ENCODE results near the gene HOXB5. TPM values are rescaled to one million over a fixed set of nuclear protein-coding genes. Genes with fewer than 3 reads are reported as not detected.
A peak's percentile ranks its signal among the peaks of the same experiment; 100 is the strongest.

The HOXB5 gene
- total RNA-seq, 1 donor from 2014 or later, result not detected

GRCh38 chr17:48558831-48559121 lies 34.8 kb downstream of the HOXB5 start:
- Histone ChIP-seq H4K20me1 (ENCODE audit: low read depth) (peaks cover 94% of the 10 kb centered on the region), H3K9me3 (ENCODE audit: low read depth) (no peaks in the 10 kb centered on the region), H3K79me2 (ENCODE audit: low read depth) (no peaks in the 10 kb centered on the region), H3K4me3 (no peak overlapping the region), H3K4me2 (no peak overlapping the region), H3K4me1 (no peaks in the 10 kb centered on the region), H3K36me3 (no peaks in the 10 kb centered on the region), H3F3A (ENCODE audit: low read depth) (peaks cover 11% of the 10 kb centered on the region), H2AFZ (replicated peaks) (no peak overlapping the region), H3K27me3 (peaks cover 100% of the 10 kb centered on the region), H3K9ac (no peak overlapping the region), H3K27ac (no peak overlapping the region)
- Mint-ChIP-seq H3K4me3 (no peak overlapping the region), H3K9me3 (peaks cover 3% of the 10 kb centered on the region), H3K4me1 (no peaks in the 10 kb centered on the region), H3K27me3 (ENCODE audit: insufficient read depth, low read depth) (peaks cover 97% of the 10 kb centered on the region), H3K36me3 (no peaks in the 10 kb centered on the region), H3K27ac (no peak overlapping the region)
- no peak for DNase-seq (ENCODE audit: low spot score)
- TF ChIP-seq EZH2 (IDR thresholded peaks at IDR 0.05) (no peak), CTCF (IDR thresholded peaks at IDR 0.05) (no peak), EZH2phosphoT487 (IDR thresholded peaks at IDR 0.05) (no peak)

- no peak overlapping the region for H3K4me2 ChIP-seq
- H3K79me2 ChIP-seq (ENCODE audit: low read depth), result no peaks in the 10 kb centered on the region
- H3K36me3 ChIP-seq, result no peaks in the 10 kb centered on the region
- H3K4me1 ChIP-seq, result no peaks in the 10 kb centered on the region
- Mint-ChIP-seq H3K27me3 (ENCODE audit: insufficient read depth, low read depth) (peaks cover 97% of the 10 kb centered on the region), H3K36me3 (no peaks in the 10 kb centered on the region), H3K27ac (no peak overlapping the region), H3K4me3 (no peak overlapping the region), H3K4me1 (no peaks in the 10 kb centered on the region), H3K9me3 (peaks cover 3% of the 10 kb centered on the region)
- peaks cover 11% of the 10 kb centered on the region for H3F3A ChIP-seq (ENCODE audit: low read depth)
- no peak for DNase-seq (ENCODE audit: low spot score)
- no peaks in the 10 kb centered on the region for H3K9me3 ChIP-seq (ENCODE audit: low read depth)
- no peak overlapping the region for H3K9ac ChIP-seq
- no peak overlapping the region for H2AFZ ChIP-seq (replicated peaks)
- H3K27me3 ChIP-seq, result peaks cover 100% of the 10 kb centered on the region
- no peak overlapping the region for H3K4me3 ChIP-seq
- H3K27ac ChIP-seq, result no peak overlapping the region
- TF ChIP-seq CTCF (IDR thresholded peaks at IDR 0.05) (no peak), EZH2phosphoT487 (IDR thresholded peaks at IDR 0.05) (peak; percentile 39), EZH2 (IDR thresholded peaks at IDR 0.05) (peak; percentile 41)
- H4K20me1 ChIP-seq (ENCODE audit: low read depth), result peaks cover 94% of the 10 kb centered on the region
Measured at GRCh38 chr17:48558057-48558830, 35.3 kb downstream of the HOXB5 start.

GRCh38 chr17:48556576-48557401 lies 36.8 kb downstream of the HOXB5 start:
- Histone ChIP-seq H3K4me2 (no peak overlapping the region), H3K36me3 (no peaks in the 10 kb centered on the region)

More at GRCh38 chr17:48556576-48557401, 36.8 kb downstream of the HOXB5 start:
- Mint-ChIP-seq H3K36me3 (no peaks in the 10 kb centered on the region), H3K27ac (no peak overlapping the region), H3K9me3 (peaks cover 3% of the 10 kb centered on the region), H3K4me1 (no peaks in the 10 kb centered on the region), H3K27me3 (ENCODE audit: insufficient read depth, low read depth) (peaks cover 97% of the 10 kb centered on the region), H3K4me3 (no peak overlapping the region)
- Histone ChIP-seq H3K4me3 (no peak overlapping the region), H2AFZ (replicated peaks) (no peak overlapping the region), H4K20me1 (ENCODE audit: low read depth) (peaks cover 94% of the 10 kb centered on the region), H3K4me1 (no peaks in the 10 kb centered on the region), H3K9ac (no peak overlapping the region), H3K79me2 (ENCODE audit: low read depth) (no peaks in the 10 kb centered on the region), H3F3A (ENCODE audit: low read depth) (peaks cover 11% of the 10 kb centered on the region), H3K27ac (no peak overlapping the region), H3K27me3 (peaks cover 100% of the 10 kb centered on the region), H3K9me3 (ENCODE audit: low read depth) (no peaks in the 10 kb centered on the region)
- TF ChIP-seq CTCF (IDR thresholded peaks at IDR 0.05), result no peak
- TF ChIP-seq EZH2phosphoT487 (IDR thresholded peaks at IDR 0.05), result no peak
- TF ChIP-seq EZH2 (IDR thresholded peaks at IDR 0.05), result peak; percentile 86
- no peak for DNase-seq (ENCODE audit: low spot score)
